VCaP (cell line): Measurements from ENCODE around the gene SMARCA2.

Experiments used
- H3K27ac ChIP-seq: fragments of 450-650 bp; 2 replicates; pipeline ENCODE4 v1.5.1; 2017
- TF ChIP-seq, protein P1 (sequence below): fragments of 450-650 bp; conservative IDR thresholded peaks from 2 replicates; pipeline ENCODE4 v1.5.1; 2017; ENCODE audit warnings: mild to moderate bottlenecking, moderate library complexity

Gene SMARCA2

DNA sequence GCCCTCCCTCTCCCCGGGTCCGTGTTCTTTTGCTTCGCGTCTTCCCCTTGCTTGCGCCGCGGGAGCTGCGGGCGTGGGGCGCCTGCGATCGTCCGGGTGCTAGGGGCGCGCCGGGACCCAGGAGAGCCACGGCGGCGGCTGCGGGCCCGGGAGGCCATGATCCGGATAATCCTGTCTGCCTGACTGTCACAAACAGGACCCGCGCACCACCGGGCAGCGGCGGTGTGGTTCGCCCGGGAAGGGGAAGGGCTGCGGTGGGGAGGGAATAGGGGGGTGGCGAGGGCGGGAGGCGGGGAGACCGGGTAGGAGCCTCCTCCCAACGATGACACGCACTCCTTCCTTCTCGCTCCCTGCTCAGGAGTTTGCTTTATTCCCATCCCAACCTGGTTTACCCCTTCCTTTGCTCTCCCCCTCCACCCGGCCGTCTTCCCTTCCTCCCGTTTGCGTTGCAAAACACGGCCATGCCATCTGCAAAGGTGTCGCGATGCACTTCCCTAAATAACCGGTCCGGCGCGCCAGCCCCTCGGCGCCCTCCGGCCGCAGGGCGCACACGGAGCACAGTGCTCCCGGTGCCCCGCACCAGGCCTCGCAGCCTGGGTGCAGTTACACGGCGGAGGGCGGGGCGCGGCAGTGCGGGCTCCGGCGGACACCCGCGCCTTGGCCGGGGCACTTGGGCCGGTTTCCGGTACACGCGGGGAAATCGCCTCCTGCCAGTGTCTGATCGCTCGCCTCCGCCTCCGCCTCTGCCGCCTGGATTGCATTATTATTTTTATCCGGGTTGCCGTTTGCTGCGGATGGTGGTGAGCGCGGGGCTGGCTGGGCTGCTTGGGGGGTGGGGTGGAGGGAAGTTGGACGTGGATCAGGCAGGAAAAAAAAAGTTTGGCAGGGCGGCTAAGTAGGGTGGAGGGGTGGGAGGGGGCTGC lies 1.5 kb downstream of the SMARCA2 start:
- TF ChIP-seq, protein P1, sequence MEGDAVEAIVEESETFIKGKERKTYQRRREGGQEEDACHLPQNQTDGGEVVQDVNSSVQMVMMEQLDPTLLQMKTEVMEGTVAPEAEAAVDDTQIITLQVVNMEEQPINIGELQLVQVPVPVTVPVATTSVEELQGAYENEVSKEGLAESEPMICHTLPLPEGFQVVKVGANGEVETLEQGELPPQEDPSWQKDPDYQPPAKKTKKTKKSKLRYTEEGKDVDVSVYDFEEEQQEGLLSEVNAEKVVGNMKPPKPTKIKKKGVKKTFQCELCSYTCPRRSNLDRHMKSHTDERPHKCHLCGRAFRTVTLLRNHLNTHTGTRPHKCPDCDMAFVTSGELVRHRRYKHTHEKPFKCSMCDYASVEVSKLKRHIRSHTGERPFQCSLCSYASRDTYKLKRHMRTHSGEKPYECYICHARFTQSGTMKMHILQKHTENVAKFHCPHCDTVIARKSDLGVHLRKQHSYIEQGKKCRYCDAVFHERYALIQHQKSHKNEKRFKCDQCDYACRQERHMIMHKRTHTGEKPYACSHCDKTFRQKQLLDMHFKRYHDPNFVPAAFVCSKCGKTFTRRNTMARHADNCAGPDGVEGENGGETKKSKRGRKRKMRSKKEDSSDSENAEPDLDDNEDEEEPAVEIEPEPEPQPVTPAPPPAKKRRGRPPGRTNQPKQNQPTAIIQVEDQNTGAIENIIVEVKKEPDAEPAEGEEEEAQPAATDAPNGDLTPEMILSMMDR, result peak; percentile 21
- peak overlapping the region; percentile 90 for H3K27ac ChIP-seq

DNA sequence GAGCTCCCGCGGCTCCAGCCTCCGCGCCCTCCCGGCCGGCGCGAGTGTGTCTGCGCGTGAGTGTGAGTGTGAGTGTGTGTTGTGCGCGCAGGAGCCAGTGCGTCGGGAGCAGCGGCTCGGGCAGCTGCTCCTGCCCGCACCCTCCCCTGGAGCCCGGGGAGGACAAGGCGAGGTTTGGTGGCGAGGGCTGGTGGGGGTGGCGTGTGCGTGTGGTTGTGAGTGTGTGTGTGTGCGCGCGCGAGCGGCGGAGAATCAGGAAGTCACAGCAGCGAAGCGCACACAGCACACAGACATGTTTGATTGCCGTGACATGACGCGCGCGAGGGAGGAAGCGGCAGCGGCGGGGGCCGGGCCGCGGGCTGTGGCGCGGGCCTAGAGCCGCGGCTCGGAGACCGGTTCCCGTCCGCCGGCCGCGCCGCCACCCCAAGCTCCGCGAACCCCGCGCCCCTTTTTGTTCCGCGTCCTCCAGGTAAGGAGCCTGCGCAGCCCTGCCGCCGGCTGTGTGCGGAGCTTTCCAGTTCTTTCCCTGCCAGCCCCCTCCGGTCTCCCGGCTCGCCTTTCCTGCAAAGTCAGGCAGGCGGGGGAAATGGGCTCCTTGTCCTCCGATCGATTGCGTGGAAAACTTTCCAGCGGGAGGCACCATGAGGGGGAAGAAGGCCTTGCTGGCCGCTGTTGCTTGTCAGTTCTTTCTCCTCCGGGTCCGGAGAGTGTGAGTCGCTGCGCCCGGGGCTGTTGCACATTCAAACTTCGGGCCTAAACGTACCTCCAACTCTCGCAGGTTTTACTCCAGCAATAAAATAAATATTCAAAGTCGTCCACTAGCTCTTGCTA lies 2.4 kb downstream of the SMARCA2 start:
- H3K27ac ChIP-seq, result peak overlapping the region; percentile 90
- TF ChIP-seq, protein P1, result no peak

DNA sequence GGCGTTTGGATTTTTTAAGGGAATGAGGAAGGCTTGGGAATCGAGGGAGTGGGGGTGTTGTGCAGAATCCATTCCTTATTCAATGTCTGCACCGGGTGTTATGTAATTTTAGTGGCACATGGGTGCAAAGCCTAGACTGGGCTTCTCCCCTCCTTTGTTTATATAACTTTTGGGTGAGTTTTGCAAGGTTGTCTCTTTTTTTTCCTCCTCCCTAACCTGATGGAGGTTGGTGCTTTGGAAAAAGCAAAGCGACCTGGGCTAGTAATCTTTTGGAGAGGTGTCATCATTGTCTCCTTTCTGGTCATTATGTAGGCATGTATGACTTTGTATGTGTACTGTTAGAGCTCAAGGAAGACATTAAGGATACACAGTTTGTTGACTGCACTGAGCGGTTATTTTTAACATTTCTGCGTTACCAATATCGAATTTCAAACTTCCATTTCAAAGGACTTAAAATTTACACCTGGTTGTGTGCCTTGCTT lies 3.1 kb downstream of the SMARCA2 start:
- TF ChIP-seq, protein P1, result no peak
- peak overlapping the region; percentile 90 for H3K27ac ChIP-seq

DNA sequence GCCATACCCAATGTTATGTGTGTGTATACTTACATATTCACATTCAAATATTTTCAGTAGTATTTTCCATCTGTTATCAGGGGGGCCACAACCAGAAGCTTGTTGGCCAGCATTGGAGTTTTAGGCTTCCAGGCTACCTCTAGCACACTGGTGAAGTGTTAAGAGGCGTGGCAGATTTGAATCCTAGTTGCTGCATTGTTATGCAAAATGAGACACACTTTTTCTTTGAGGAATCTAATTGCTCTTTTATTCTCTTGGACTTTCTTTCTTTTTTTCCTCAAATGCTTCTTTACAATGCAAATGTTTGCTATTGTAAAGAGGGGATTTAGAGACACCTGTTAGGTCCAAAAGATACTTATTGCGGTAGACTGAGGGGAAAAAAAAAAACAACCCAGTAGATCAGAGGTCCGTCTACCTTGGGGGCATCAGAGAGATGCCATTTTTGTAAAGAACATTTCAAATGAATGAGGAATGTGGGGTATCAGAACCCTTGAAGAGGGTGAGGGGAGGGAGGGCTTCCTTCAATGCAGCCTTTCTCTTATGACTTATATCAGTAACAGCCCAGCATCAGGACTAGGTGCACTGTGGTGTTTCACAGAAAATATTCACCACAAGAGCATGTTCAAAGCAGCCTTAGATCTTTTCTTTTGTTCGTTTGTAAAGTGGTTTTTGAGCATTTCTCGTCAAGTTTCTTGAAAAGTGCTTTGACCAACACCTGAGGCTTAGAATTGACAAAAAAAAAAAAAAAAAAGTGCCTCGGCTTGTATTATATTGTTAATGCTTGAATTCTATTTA lies 3.8 kb downstream of the SMARCA2 start:
- peak overlapping the region; percentile 90 for H3K27ac ChIP-seq
- TF ChIP-seq, protein P1, result no peak

DNA sequence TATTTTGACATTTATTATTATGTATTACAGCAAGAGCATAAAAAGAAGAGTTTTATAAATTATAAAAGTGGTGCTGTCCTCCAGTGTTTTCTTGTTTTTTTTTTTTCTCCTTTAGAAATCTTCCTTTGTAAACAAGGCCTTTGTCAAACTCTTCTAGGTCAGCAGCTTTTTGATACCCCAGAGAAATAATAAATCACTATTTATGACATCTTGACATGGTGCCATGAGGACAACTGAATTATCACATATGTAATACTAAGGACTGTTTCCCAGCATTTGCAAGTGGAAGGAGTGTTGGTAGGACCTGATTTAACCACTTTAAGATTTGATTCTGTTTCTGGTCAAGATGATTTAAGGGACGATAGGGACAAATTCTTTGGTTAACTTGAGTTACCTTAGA lies 4.6 kb downstream of the SMARCA2 start:
- TF ChIP-seq, protein P1, result no peak
- H3K27ac ChIP-seq, result peak overlapping the region; percentile 90

DNA sequence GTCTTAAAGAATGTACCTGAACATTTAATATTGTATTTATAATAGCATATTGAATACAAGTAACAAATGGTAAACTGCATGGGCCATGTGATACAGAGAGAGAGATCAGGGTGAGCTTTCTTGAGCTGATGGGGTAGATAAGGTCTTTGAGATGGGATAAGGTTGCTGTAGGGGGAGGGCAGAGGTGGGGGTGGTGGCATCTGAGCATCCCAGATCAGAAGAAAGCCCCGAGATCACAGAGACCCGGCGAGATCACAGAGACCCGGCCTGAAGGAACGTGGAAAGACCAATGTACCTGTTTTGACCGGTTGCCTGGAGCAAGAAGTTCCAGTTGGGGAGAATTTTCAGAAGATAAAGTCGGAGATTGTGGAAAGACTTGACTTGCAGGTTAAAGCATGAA lies 6.6 kb downstream of the SMARCA2 start:
- peak overlapping the region; percentile 90 for H3K27ac ChIP-seq
- TF ChIP-seq, protein P1, result no peak
